GM12878 (cell line): ENCODE results near the gene PIGX. TPM values are rescaled to one million over a fixed set of nuclear protein-coding genes. Genes with fewer than 3 reads are reported as not detected.

ENCODE experiments used
- ATF7 ChIP-seq: fragments of 450-650 bp; IDR thresholded peaks from 2 replicates; pipeline ENCODE4 v1.6.1; 2016; ENCODE audit warnings: low read depth, mild to moderate bottlenecking
- BCL11A ChIP-seq: IDR thresholded peaks from 2 replicates; pipeline ENCODE4 v1.6.1; 2011; ENCODE audit warnings: low read depth, low read length
- CHD2 ChIP-seq: IDR thresholded peaks from 2 replicates; pipeline ENCODE4 v1.6.1; 2011; ENCODE audit warnings: low read depth, low read length, improper control_type of control experiment, borderline replicate concordance
- CREM ChIP-seq: IDR thresholded peaks from 2 replicates; pipeline ENCODE4 v1.6.1; 2014; ENCODE audit warnings: antibody characterized with exemption, low read depth
- DPF2 ChIP-seq: fragments of 450-650 bp; IDR thresholded peaks from 2 replicates; pipeline ENCODE4 v1.6.1; 2017; ENCODE audit warnings: mild to moderate bottlenecking
- E2F4 ChIP-seq: IDR thresholded peaks from 2 replicates; pipeline ENCODE4 v1.6.1; 2012; ENCODE audit warnings: low read depth, low read length, improper control_type of control experiment
- ETV6 ChIP-seq, 2 experiments: fragments of 450-650 bp in 1 of 2; IDR thresholded peaks in 1 of 2; conservative IDR thresholded peaks in 1 of 2; 2 replicates each; pipeline ENCODE4 v1.6.1; 2014; ENCODE audit warnings: antibody characterized with exemption in 1 of 2, borderline replicate concordance in 1 of 2, low read depth in 1 of 2, mild to moderate bottlenecking in 1 of 2, moderate library complexity in 1 of 2
- HCFC1 ChIP-seq: fragments of 150-350 bp; IDR thresholded peaks from 2 replicates; pipeline ENCODE4 v1.6.1; 2014; ENCODE audit warnings: low read length
- JUND ChIP-seq: IDR thresholded peaks from 2 replicates; pipeline ENCODE4 v1.6.1; 2012; ENCODE audit warnings: low read depth, mild to moderate bottlenecking, low read length, improper control_type of control experiment, moderate library complexity
- MEF2A ChIP-seq: IDR thresholded peaks from 2 replicates; pipeline ENCODE4 v1.6.1; 2011; ENCODE audit warnings: low read depth, mild to moderate bottlenecking, low read length, moderate library complexity; ENCODE audit not compliant: insufficient read depth
- NFIC ChIP-seq: IDR thresholded peaks from 2 replicates; pipeline ENCODE4 v1.6.1; 2012; ENCODE audit warnings: low read depth, mild to moderate bottlenecking, inconsistent platforms, low read length, moderate library complexity
- PAX8 ChIP-seq: fragments of 450-650 bp; IDR thresholded peaks from 2 replicates; pipeline ENCODE4 v1.6.1; 2017; ENCODE audit warnings: mild to moderate bottlenecking, moderate library complexity
- RB1 ChIP-seq: fragments of 450-650 bp; formaldehyde crosslinking; IDR thresholded peaks from 2 replicates; pipeline ENCODE4 v1.6.1; 2017; ENCODE audit warnings: mild to moderate bottlenecking, borderline replicate concordance
- SREBF1 ChIP-seq: IDR thresholded peaks from 2 replicates; pipeline ENCODE4 v1.6.1; 2012; ENCODE audit warnings: mild to moderate bottlenecking, low read length
- SRF ChIP-seq, 2 experiments: IDR thresholded peaks; 2 replicates each; pipeline ENCODE4 v1.6.1; 2011; ENCODE audit warnings: low read depth in 2 of 2, low read length in 2 of 2, mild to moderate bottlenecking in 1 of 2, moderate library complexity in 1 of 2
- TBL1XR1 ChIP-seq: IDR thresholded peaks from 2 replicates; pipeline ENCODE4 v1.6.1; 2012; ENCODE audit warnings: low read depth, low read length, improper control_type of control experiment
- ZBTB4 ChIP-seq: fragments of 450-650 bp; formaldehyde crosslinking; IDR thresholded peaks from 2 replicates; pipeline ENCODE4 v1.4.0; 2022; ENCODE audit warnings: mild to moderate bottlenecking, moderate library complexity
- ZNF274 ChIP-seq: IDR thresholded peaks from one replicate; pipeline ENCODE4 v1.8.0; 2011; ENCODE audit not compliant: insufficient read length, insufficient read depth
- ZSCAN29 ChIP-seq: fragments of 450-650 bp; IDR thresholded peaks from 2 replicates; pipeline ENCODE4 v1.6.1; 2017; ENCODE audit warnings: mild to moderate bottlenecking, moderate library complexity
- polyA plus RNA-seq, 11 experiments: library from polyadenylated mRNA; depleted of rRNA in 4 of 11; unstranded in 6 of 11; stranded (reverse) in 5 of 11; fragments of >200 nt; fragmentation: Nextera tagmentation in 4 of 11; fragmentation: Illumina TruSeq in 1 of 11; extraction: Ambion mirVana in 4 of 11; extraction: Trizol in 1 of 11; gene quantifications; 1 replicate in 1 of 11; 2 replicates in 10 of 11; pipeline versions ENCODE4 v1.2.1 to v1.2.3, GENCODE V29; 2011 to 2016; ENCODE audit warnings: inconsistent platforms in 2 of 11, missing spikeins in 2 of 11, low read depth in 1 of 11
- total RNA-seq, 4 experiments: library from RNA; depleted of rRNA in 3 of 4; stranded (reverse); fragments of >200 nt in 3 of 4; fragmentation: Illumina TruSeq in 1 of 4; extraction: Trizol in 1 of 4; gene quantifications; 2 replicates each; pipeline versions ENCODE4 v1.2.1 to v1.2.3, GENCODE V29; 2013 to 2021
- TF ChIP-seq, protein P1 (sequence below): fragments of 450-650 bp; IDR thresholded peaks from 2 replicates; pipeline ENCODE4 v1.6.1; 2017; ENCODE audit warnings: mild to moderate bottlenecking, moderate library complexity
- TF ChIP-seq, protein P2 (sequence below): IDR thresholded peaks from 2 replicates; pipeline ENCODE4 v1.6.1; 2011; ENCODE audit warnings: low read depth, low read length, improper control_type of control experiment, borderline replicate concordance

PIGX gene
- total and polyA plus RNA-seq, 10 of the 15 experiments (the other 5 are each of a cell fraction or from before 2014, with no cell fraction given): 3.8 to 40.0 (median 22.3) TPM

- TF ChIP-seq RB1: no peak; the same call in 1 of the 2 replicates
- peak; percentile 50; the same call in 1 of the 2 replicates for TF ChIP-seq DPF2
- TF ChIP-seq ZSCAN29: no peak
- TF ChIP-seq ATF7: no peak
- no peak for TF ChIP-seq ZBTB4 (CRISPR knock-in tag)
- TF ChIP-seq SRF (IDR thresholded peaks at IDR 0.05; ENCODE audit: low read depth in 2 of 2, low read length in 2 of 2): no peak
- TF ChIP-seq, protein P1, sequence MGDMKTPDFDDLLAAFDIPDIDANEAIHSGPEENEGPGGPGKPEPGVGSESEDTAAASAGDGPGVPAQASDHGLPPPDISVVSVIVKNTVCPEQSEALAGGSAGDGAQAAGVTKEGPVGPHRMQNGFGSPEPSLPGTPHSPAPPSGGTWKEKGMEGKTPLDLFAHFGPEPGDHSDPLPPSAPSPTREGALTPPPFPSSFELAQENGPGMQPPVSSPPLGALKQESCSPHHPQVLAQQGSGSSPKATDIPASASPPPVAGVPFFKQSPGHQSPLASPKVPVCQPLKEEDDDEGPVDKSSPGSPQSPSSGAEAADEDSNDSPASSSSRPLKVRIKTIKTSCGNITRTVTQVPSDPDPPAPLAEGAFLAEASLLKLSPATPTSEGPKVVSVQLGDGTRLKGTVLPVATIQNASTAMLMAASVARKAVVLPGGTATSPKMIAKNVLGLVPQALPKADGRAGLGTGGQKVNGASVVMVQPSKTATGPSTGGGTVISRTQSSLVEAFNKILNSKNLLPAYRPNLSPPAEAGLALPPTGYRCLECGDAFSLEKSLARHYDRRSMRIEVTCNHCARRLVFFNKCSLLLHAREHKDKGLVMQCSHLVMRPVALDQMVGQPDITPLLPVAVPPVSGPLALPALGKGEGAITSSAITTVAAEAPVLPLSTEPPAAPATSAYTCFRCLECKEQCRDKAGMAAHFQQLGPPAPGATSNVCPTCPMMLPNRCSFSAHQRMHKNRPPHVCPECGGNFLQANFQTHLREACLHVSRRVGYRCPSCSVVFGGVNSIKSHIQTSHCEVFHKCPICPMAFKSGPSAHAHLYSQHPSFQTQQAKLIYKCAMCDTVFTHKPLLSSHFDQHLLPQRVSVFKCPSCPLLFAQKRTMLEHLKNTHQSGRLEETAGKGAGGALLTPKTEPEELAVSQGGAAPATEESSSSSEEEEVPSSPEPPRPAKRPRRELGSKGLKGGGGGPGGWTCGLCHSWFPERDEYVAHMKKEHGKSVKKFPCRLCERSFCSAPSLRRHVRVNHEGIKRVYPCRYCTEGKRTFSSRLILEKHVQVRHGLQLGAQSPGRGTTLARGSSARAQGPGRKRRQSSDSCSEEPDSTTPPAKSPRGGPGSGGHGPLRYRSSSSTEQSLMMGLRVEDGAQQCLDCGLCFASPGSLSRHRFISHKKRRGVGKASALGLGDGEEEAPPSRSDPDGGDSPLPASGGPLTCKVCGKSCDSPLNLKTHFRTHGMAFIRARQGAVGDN: peak; percentile 33; the same call in 1 of the 2 replicates
- TF ChIP-seq NFIC: no peak
- TF ChIP-seq ZNF274: no peak
- peak; percentile 49; the same call in 1 of the 2 replicates for TF ChIP-seq CHD2
- no peak for TF ChIP-seq E2F4
- no peak for TF ChIP-seq SREBF1
- TF ChIP-seq MEF2A: no peak
- TF ChIP-seq HCFC1: peak; percentile 85
- TF ChIP-seq ETV6 (conservative IDR thresholded peaks at IDR 0.05 in 1 of 2, IDR thresholded peaks at IDR 0.05 in 1 of 2; ENCODE audit: borderline replicate concordance in 1 of 2, low read depth in 1 of 2): no peak
- no peak for TF ChIP-seq BCL11A
- TF ChIP-seq, protein P2, sequence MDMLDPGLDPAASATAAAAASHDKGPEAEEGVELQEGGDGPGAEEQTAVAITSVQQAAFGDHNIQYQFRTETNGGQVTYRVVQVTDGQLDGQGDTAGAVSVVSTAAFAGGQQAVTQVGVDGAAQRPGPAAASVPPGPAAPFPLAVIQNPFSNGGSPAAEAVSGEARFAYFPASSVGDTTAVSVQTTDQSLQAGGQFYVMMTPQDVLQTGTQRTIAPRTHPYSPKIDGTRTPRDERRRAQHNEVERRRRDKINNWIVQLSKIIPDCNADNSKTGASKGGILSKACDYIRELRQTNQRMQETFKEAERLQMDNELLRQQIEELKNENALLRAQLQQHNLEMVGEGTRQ: no peak
- no peak for TF ChIP-seq JUND
- TF ChIP-seq TBL1XR1: no peak
- 0 out of 2 replicates have a peak, but pooled peaks have one; percentile 24 for TF ChIP-seq CREM
- TF ChIP-seq PAX8: no peak
Measured at GRCh38 chr3:196739671-196740480, 27.7 kb downstream of the PIGX start, which contains the start of gene PAK2 (continued).
